Spleen (tissue), 7 donors: Measurements from ENCODE around the gene UBR4.

Source experiments
- CTCF ChIP-seq, 11 experiments: fragments of 200-600 bp in 7 of 11; fragments of 450-650 bp in 4 of 11; sonication (generic) in 4 of 11; IDR thresholded peaks in 8 of 11; conservative IDR thresholded peaks in 3 of 11; 1 replicate in 7 of 11; 2 replicates in 4 of 11; pipeline versions ENCODE4 v1.4.0 to v1.8.0; 2016 to 2021; ENCODE audit warnings: antibody characterized with exemption in 11 of 11, inconsistent platforms in 4 of 11, mild to moderate bottlenecking in 1 of 11
- POLR2A ChIP-seq, 3 donors: fragments of 450-650 bp; IDR thresholded peaks; one replicate each; pipeline ENCODE4 v1.5.1; 2017; ENCODE audit warnings: antibody characterized with exemption in 3 of 3, mild to moderate bottlenecking in 1 of 3
- POLR2AphosphoS5 ChIP-seq, 3 donors: sonication (generic); formaldehyde crosslinking; IDR thresholded peaks; one replicate each; pipeline ENCODE4 v1.5.1; 2017; ENCODE audit warnings: antibody characterized with exemption in 3 of 3
- donor health status: DM: no; HTN: no; CAD: no; lungs with moderate emphysema.
- donor health status: DM: no; HTN: no; CAD: no.
- donor health status: DM: no; HTN: no; CAD: no.

DNA sequence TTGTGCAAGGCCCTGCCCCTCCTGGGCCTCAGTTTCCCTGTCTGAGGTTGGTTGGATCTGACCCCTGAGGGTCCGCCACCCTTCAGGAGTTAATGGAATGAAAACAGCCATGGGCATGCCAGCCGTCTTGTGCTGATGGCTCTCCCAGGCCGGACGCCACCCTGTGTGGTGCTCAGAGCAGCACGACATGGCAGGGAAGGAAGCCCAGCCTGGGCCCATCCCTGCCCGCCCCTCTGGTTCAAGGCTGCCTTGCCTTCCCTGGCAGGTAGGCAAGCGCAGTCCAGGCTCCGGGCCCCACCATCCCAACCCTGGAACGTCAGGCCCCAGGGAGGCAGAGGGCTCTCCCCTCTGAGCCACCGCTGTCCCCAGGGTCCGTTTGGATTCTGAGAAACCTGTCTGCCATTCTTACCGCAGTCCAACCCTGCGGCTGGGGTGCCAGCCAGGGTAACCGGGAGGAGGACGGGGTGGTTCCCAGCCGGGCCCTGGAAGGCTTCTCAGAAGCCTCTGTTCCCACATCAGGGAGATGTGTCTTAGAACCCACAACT is 145.1 kb downstream of the UBR4 start:
- TF ChIP-seq CTCF (IDR thresholded peaks at IDR 0.05 in 8 of 11, conservative IDR thresholded peaks at IDR 0.05 in 3 of 11) = no peak
- no peak for TF ChIP-seq POLR2A (IDR thresholded peaks at IDR 0.05)
- TF ChIP-seq POLR2AphosphoS5 (IDR thresholded peaks at IDR 0.05) = no peak
